GM12892 (cell line): Measurements from ENCODE around the gene ATP6V0A1.
"Not testable (repeated sequence)": the region's sequence is repeated elsewhere in the genome, so short reads cannot be mapped to it uniquely, and the experiment has no call there.

Experiments used
- POLR2A ChIP-seq: IDR thresholded peaks from 2 replicates; pipeline ENCODE4 v1.6.1; 2011; ENCODE audit warnings: low read depth, low read length, control low read depth
- POLR2AphosphoS5 ChIP-seq: IDR thresholded peaks from 2 replicates; pipeline ENCODE4 v1.6.1; 2011; ENCODE audit warnings: low read depth, low read length, control low read depth
- TAF1 ChIP-seq: IDR thresholded peaks from 2 replicates; pipeline ENCODE4 v1.6.1; 2011; ENCODE audit warnings: low read depth, mild to moderate bottlenecking, control low read depth, low read length, borderline replicate concordance

- not testable (repeated sequence) for TF ChIP-seq POLR2AphosphoS5, POLR2A, TAF1
Measured at GRCh38 chr17:42477824-42478223, 19.1 kb downstream of the ATP6V0A1 start.
